Hepatocyte (in vitro differentiated cells): Measurements from ENCODE around the gene RAP1A. TPM values are rescaled to one million over a fixed set of nuclear protein-coding genes. Genes with fewer than 3 reads are reported as not detected.
"Not testable (repeated sequence)": the region's sequence is repeated elsewhere in the genome, so short reads cannot be mapped to it uniquely, and the experiment has no call there.

Experiments
- DNase-seq: peaks from one replicate; pipeline ENCODE4 v3.0.0-alpha.2; 2016; ENCODE audit warnings: low spot score
- H2AFZ ChIP-seq: fragments of 200-600 bp; sonication (generic); 2 replicates; pipeline ENCODE4 v1.6.0; 2016; ENCODE audit warnings: antibody characterized with exemption, mild to moderate bottlenecking
- H3K27ac ChIP-seq: fragments of 200-600 bp; sonication (generic); 2 replicates; pipeline ENCODE4 v1.5.1; 2016; ENCODE audit warnings: mild to moderate bottlenecking
- H3K27me3 ChIP-seq: fragments of 200-600 bp; sonication (generic); 2 replicates; pipeline ENCODE4 v1.6.1; 2016
- H3K36me3 ChIP-seq: fragments of 200-600 bp; sonication (generic); replicated peaks from 2 replicates; pipeline ENCODE4 v1.5.1; 2016; ENCODE audit warnings: low read depth; ENCODE audit not compliant: insufficient read depth
- H3K4me1 ChIP-seq: fragments of 200-600 bp; sonication (generic); 2 replicates; pipeline ENCODE4 v1.5.1; 2016; ENCODE audit warnings: mild to moderate bottlenecking, moderate library complexity; ENCODE audit not compliant: insufficient read depth
- H3K4me2 ChIP-seq: fragments of 200-600 bp; sonication (generic); 2 replicates; pipeline ENCODE4 v1.6.0; 2016
- H3K4me3 ChIP-seq: fragments of 200-600 bp; sonication (generic); 2 replicates; pipeline ENCODE4 v1.5.1; 2016; ENCODE audit warnings: mild to moderate bottlenecking
- H3K79me2 ChIP-seq: fragments of 200-600 bp; sonication (generic); 2 replicates; pipeline ENCODE4 v1.6.0; 2017; ENCODE audit warnings: mild to moderate bottlenecking
- H3K9me2 ChIP-seq: fragments of 200-600 bp; sonication (generic); replicated peaks from 2 replicates; pipeline ENCODE4 v1.6.0; 2017; ENCODE audit warnings: mild to moderate bottlenecking; ENCODE audit not compliant: insufficient read depth
- H3K9me3 ChIP-seq: fragments of 200-600 bp; sonication (generic); 2 replicates; pipeline ENCODE4 v1.5.1; 2016; ENCODE audit warnings: low read depth, mild to moderate bottlenecking
- H4K20me1 ChIP-seq: fragments of 200-600 bp; sonication (generic); 2 replicates; pipeline ENCODE4 v1.6.0; 2016; ENCODE audit warnings: mild to moderate bottlenecking; ENCODE audit not compliant: insufficient read depth, poor library complexity, severe bottlenecking
- CTCF ChIP-seq: fragments of 200-600 bp; sonication (generic); IDR thresholded peaks from 2 replicates; pipeline ENCODE4 v1.5.1; 2016; ENCODE audit warnings: antibody characterized with exemption, mild to moderate bottlenecking; ENCODE audit not compliant: poor library complexity
- EZH2 ChIP-seq: fragments of 200-600 bp; sonication (generic); IDR thresholded peaks from 2 replicates; pipeline ENCODE4 v1.6.1; 2016; ENCODE audit warnings: antibody characterized with exemption, mild to moderate bottlenecking, borderline replicate concordance
- EZH2phosphoT487 ChIP-seq: fragments of 200-600 bp; sonication (generic); IDR thresholded peaks from one replicate; pipeline ENCODE4 v1.6.1; 2018; ENCODE audit warnings: antibody characterized with exemption, mild to moderate bottlenecking, low read depth, moderate library complexity; ENCODE audit not compliant: unreplicated experiment, severe bottlenecking
- WGBS: methylation state at CpG from one replicate; pipeline ENCODE4 v1.1.6; 2016; ENCODE audit warnings: low lambda C conversion rate; ENCODE audit errors: missing lambda C conversion rate; 5-methylcytosine and 5-hydroxymethylcytosine counted together
- polyA plus RNA-seq: library from polyadenylated mRNA; unstranded; fragments of >200 nt; fragmentation: Nextera tagmentation; extraction: Ambion mirVana; gene quantifications from 2 replicates; pipeline ENCODE4 v1.2.1, GENCODE V29; 2016
- total RNA-seq: library from RNA; depleted of rRNA; stranded (reverse); fragments of >200 nt; gene quantifications from 2 replicates; pipeline ENCODE4 v1.2.3, GENCODE V29; 2014

RAP1A gene
- total and polyA plus RNA-seq, 2 experiments from 2014 or later = 48.8 to 49.6 TPM

- no peaks in the 10 kb centered on the region for H4K20me1 ChIP-seq
- no peaks in the 10 kb centered on the region for H3K36me3 ChIP-seq
- no peak overlapping the region for H3K27ac ChIP-seq
- no peak for TF ChIP-seq EZH2phosphoT487
- no peak for TF ChIP-seq EZH2
- no peak for TF ChIP-seq CTCF
- H3K4me3 ChIP-seq = no peak overlapping the region
- no peaks in the 10 kb centered on the region for H3K79me2 ChIP-seq
- no peak overlapping the region for H3K4me2 ChIP-seq
- DNase-seq = no peak
- H3K27me3 ChIP-seq = no peaks in the 10 kb centered on the region
- H3K9me3 ChIP-seq = no peaks in the 10 kb centered on the region
- H2AFZ ChIP-seq = no peak overlapping the region
- no peaks in the 10 kb centered on the region for H3K9me2 ChIP-seq
- H3K4me1 ChIP-seq = peaks cover 2% of the 10 kb centered on the region
Measured at GRCh38 chr1:111605576-111605975, 14.0 kb upstream of the RAP1A start.

GRCh38 chr1:111606457-111607215, 13.0 kb upstream of the RAP1A start:
- H3K27me3 ChIP-seq, H3K79me2 ChIP-seq, H4K20me1 ChIP-seq, H2AFZ ChIP-seq, H3K4me1 ChIP-seq, H3K36me3 ChIP-seq, H3K27ac ChIP-seq, H3K9me2 ChIP-seq, H3K9me3 ChIP-seq, H3K4me3 ChIP-seq, H3K4me2 ChIP-seq, DNase-seq: not testable (repeated sequence)
- WGBS = 74% methylated on average over 6 of the region's 8 CpGs

DNA sequence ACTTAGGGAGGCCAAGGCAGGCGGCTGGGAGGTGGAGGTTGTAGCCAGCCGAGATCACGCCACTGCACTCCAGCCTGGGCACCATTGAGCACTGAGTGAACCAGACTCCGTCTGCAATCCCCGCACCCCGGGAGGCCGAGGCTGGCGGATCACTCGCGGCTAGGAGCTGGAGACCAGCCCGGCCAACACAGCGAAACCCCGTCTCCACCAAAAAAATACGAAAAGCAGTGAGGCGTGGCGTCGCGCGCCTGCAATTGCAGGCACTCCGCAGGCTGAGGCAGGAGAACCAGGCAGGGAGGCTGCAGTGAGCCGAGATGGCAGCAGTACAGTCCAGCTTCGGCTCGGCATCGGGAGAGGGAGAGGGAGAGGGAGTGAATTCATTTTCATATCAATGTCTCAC, 11.1 kb upstream of the RAP1A start:
- not testable (repeated sequence) for H3K27me3 ChIP-seq, H3K4me1 ChIP-seq
- 94% methylated on average over 15 of the region's 24 CpGs for WGBS

DNA sequence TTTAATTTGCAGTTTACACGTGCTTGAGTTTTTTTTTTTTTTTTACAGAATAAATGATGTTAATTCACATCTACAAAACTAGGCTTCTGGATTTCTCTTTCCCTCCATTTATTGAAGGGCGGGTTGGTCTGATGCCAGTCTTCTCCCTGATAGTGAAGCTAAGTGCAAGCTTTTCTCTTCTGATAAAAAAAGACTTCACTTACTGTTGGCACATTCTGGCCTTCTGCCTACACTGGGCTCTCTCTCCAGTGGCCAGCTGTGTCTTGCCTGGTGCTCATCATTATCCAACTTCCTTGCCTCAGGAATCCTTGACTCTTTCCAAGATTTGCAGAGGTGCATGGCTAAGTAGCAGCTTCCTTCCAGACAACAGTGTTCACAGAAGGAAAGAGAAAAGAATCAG, 7.6 kb upstream of the RAP1A start:
- H4K20me1 ChIP-seq = no peaks in the 10 kb centered on the region
- TF ChIP-seq EZH2phosphoT487 (no peak), EZH2 (no peak), CTCF (no peak)
- H3K4me2 ChIP-seq = no peak overlapping the region
- 90% methylated on average over 2 of the region's 2 CpGs for WGBS
- no peaks in the 10 kb centered on the region for H3K9me3 ChIP-seq
- H3K79me2 ChIP-seq = no peaks in the 10 kb centered on the region
- no peak overlapping the region for H2AFZ ChIP-seq
- H3K4me1 ChIP-seq = no peaks in the 10 kb centered on the region
- no peak for DNase-seq
- H3K9me2 ChIP-seq = no peaks in the 10 kb centered on the region
- H3K36me3 ChIP-seq = no peaks in the 10 kb centered on the region
- no peaks in the 10 kb centered on the region for H3K27me3 ChIP-seq
- no peak overlapping the region for H3K4me3 ChIP-seq
- H3K27ac ChIP-seq = no peak overlapping the region

More for the DNA sequence above, 11.1 kb upstream of the RAP1A start:
- not testable (repeated sequence) for H3K9me3 ChIP-seq, H2AFZ ChIP-seq, H3K36me3 ChIP-seq, H3K9me2 ChIP-seq, H3K4me3 ChIP-seq, H3K27ac ChIP-seq, H4K20me1 ChIP-seq, H3K79me2 ChIP-seq, DNase-seq, H3K4me2 ChIP-seq
